SW480 (cell line): ENCODE data around the gene OGFRL1.

Experiments used
- DNase-seq: peaks from one replicate; pipeline ENCODE4 v3.0.0-alpha.2; 2016; ENCODE audit warnings: low spot score

Gene OGFRL1

DNA sequence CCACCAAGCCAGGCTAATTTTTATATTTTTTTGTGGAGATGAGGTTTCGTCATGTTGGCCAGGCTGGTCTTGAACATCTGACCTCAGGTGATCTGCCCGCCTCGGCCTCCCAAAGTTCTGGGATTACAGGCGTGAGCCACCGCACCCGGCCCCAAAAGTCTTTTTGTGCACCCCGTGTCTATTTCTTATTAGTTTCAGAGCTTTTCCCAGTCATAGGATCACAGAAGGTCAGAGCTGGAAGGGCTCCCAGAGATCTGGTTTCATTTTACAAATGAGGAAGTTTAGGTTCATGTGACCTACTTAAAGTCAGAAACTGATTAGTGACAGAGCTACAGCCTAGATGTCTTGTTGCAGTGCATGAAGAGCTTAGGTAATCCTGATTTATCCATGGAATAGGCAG is 1.6 kb upstream of the OGFRL1 start:
- no peak for DNase-seq

DNA sequence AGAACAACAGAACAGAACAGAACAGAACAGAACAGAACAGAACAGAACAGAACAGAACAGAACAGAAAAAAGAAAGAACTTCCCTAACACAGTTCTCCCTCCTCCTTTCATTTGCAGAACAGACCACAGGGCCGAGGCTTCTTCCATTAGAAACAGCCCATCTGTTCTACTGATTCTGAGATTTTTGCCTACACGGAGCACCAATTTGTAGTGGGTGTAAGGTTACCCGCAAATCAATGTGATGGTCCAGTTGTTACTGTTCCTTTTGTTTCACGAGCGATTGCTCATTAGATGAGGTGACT is 734 bp upstream of the OGFRL1 start:
- no peak for DNase-seq

GRCh38 chr6:71289039-71289801 is 609 bp downstream of the OGFRL1 start:
- DNase-seq: no peak

DNA sequence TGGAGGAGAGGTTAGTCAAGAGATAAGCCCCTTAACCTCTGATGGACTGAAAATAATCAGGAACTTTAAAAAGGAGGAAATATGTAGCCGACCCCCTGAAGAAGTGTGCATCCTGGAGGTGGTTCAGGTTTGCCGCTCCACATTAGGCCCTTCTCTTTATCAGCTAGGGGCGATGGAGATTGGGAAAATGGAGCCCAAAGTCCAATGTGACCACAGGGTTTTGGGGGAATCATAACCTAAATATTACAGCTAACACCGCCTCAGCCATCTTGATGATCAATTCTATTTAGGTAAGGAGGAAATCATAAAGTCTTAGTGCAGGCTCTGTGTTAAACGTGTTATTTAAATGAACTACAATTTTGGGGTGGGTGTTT is 1.2 kb downstream of the OGFRL1 start:
- no peak for DNase-seq

DNA sequence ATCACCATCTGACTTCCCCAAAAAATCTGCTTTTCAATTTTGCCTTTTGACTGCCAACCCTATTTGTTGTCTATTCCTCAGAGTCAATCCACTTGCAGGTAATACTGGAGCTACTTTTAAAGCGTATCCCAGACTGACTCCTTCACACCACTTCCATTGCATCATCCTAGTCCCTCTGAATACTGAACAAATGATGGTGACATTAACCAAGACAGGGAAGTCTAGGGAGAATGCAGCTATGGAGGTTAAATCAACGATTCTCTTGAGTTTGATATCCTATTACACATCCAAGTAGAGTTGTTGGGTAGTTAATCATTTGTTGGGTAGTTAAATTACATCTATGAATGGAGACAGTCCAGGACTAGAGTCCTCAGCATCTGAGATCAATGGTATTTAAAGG is 2.0 kb downstream of the OGFRL1 start:
- DNase-seq: no peak

DNA sequence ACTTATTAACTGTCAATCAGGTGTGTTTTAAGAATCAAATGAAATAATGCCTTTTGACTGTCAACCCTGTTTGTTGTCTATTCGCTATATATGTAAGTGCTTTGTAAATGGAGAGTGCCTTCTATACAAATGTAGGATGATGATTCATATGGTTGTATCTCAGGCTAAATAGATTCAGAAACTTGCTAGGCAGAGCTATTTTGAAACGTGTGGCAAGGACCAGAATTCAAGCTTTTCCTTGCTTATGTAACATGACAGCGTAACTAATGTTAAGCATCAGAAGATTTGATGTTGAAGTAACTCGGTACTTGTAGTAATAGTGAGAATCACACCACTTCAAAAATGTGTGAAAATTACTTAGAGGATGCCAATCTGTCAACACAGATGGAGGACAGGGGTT is 3.4 kb downstream of the OGFRL1 start:
- no peak for DNase-seq

DNA sequence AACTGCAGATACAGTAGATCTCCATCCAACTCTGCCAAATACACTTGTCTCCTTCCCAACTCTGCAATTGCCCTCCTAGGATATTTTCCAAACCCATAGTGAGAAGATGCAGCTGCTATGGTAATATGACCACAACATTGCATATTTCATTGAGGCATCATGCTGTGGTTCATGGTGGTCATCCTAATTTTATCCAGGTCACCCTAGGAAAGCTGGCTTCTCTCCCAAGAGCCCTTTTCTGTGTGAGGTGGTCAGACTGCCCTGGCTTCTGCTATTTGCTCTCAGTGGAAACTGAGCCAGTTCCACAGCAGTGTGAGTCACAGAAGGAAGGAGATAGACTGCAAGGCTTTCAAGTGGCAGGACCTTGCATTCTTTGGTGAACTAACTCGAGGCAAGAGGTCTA is 5.5 kb downstream of the OGFRL1 start:
- DNase-seq: no peak

- DNase-seq: no peak
Measured at GRCh38 chr6:71298459-71298858, 9.8 kb downstream of the OGFRL1 start.

DNA sequence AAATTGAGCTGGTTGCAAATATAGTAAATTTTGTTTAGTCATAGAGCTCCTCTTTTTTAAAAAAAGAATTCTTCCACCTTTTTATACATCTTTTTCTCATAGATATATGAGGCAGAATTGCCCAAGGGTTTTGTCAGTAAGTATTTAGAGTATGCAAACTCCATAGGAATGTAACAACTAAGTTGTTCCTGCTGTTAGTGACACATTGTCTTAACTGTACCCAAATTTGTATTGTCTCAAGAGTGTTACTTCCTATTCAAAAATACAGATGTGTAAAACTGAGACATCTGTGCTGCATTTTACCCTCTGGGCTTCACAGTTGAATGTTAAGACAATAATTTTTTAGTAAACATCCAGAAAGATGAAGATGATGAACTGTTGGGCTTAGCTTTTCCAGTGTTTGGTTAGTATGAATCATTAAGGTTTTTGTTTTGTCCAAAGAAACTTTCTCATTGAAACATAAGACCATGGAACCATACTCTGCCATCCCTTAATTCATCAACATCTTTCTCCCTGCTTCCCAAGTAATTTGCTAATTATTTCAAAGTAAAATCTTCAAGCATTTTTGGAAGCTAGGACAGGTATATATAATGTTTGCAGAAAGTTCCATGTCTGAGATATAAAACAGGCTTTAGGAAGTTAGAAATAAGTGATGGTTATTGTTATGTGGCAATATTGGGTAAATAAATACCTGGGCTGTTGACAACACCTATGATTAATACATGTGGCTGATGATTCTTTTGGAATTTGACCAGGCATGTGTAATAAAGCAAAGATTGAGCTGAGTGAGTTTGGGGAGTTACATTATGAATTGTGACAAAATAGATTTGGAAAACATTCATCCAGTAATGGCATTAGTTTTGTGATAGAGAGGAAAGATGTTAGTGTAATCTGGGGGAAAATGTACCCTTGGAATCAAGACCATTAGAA is 11.2 kb downstream of the OGFRL1 start:
- DNase-seq: no peak

- DNase-seq: no peak
Measured at GRCh38 chr6:71300561-71301168, 12.1 kb downstream of the OGFRL1 start.

- no peak for DNase-seq
Measured at GRCh38 chr6:71301546-71301945, 12.9 kb downstream of the OGFRL1 start.

DNA sequence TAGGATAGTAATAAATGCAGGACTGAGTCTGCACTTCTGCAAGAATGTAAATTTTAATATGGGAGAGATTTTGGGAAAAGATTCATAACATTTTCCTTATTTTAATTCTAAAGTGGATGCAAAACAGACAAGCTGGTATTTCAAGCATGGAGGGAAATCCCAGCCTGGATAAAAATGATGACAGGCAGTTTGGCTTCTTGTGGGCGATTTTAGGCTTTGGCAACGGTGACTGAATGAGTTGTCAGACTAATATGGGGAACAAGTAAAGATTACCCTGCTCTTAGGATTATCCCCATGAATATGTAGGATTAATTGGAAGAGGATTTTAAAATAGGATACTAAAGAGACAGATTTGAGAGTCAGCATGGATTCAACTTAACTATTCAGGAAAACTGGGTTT is 21.0 kb downstream of the OGFRL1 start:
- DNase-seq: no peak

DNA sequence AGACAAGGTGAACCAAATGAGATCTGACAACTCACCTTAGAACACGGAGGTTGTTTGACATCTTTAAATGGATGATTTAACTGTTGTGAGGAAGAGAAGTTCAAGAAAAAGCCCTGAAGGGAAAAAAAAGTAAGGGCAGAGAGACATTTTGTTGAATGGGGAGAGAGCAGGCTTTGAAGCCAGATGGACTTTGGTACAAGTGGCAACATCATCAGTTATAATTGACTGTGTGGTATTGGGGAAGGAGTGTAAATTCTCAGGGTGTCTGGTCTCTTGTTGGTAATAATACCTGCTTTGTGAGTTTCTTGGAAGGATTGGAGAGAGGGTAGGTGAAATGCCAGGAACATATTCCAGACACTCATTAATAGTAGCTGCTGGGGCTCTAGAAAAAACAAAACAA is 21.6 kb downstream of the OGFRL1 start:
- no peak for DNase-seq

DNA sequence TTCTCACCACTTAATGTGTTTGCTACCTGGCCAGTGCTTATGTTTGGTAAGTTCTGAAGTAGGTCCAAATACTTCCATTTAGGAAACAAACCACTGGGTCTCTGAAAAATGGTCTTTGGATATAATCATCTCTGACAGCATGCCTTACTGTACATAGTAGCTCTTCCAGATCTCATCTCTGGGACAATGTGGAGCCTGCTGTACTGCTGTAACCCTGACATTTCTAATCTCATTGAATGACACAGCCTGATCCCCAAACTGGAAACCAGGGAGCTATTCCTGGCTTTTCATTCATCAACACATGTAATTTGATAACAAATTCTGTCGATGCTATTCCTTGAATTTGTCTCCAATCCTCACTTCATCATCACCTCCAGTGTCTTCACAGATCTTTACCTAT is 23.5 kb downstream of the OGFRL1 start:
- DNase-seq: no peak

GRCh38 chr6:71317441-71317840 is 28.8 kb downstream of the OGFRL1 start:
- DNase-seq: no peak

- DNase-seq: no peak
Measured at GRCh38 chr6:71320041-71320440, 31.4 kb downstream of the OGFRL1 start.

DNA sequence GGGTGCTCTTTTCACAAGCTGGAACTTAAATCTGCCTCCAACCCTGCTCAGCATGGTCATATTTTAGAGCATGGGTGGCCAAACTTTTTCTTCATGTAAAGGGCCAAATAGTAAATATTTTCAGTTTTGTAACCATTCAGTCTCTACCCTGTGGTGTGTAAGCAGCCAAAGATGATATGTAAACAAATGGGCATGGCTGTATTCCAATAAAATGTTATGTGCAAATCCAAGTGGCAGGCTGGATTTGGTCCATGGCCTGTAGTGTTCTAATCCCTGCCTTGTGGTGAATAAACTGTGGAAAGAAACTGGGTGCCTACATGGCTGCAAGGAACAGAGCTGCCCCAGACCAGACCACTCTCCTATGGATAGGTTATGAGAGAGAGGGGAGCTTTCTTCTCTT is 32.7 kb downstream of the OGFRL1 start:
- DNase-seq: no peak

- DNase-seq: no peak
Measured at GRCh38 chr6:71324194-71324785, 35.7 kb downstream of the OGFRL1 start.

DNA sequence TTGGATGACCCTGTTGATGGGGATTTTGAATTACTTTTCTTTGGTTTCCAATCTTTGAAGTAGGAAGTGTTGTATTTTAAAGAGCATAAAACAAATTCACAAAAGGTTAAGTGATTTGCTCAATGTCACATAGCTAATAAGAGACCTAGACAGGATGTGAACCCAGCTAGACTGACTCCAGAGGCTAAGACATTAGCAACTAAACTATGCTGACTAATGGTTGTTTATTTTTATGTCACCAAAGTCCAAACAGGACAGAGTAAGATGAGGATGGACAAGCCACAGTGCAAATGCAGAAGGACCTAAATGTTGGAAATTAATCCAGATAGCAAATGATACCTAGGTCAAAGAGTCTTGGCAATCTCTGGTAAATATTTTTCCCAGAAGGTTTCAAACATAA is 38.0 kb downstream of the OGFRL1 start:
- no peak for DNase-seq

DNA sequence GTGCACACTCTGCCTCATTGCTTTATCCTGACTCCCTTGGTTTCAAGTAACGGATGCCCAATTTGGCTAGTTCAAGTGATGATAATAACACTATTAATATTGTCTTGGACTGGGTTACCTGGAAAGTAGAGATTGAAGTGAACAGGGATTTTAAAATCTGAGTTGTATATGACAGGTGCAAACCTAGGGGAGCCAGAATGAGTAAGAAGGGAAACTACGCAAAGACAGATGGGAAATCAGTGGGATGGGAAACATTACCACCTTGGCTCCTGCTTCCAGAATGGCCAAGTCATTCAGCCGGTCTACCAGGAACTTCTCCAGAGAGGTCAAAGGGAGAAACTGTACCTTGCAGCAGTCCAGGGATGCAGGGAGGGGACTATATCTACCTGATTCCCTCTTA is 41.9 kb downstream of the OGFRL1 start:
- no peak for DNase-seq

GRCh38 chr6:71332012-71332411 is 43.4 kb downstream of the OGFRL1 start:
- DNase-seq: peak; percentile 7

DNA sequence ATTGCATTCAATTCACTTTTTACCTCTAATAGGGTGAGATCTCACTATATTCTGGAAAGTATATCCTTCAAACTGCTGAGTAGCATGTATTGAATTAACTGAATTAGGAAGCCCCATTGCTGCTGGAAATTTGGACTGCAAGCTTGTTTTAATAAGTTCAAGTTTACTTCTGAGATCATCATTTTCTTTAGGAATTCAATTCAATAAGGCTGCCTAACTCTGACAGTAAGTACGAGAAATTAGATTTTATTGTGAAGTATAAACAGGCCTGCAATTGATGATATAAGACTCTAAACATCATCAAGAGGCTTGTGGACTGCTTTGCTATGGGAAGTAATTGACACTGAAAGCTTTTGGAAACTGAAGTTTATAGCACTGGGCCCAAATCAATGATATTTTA is 44.4 kb downstream of the OGFRL1 start:
- no peak for DNase-seq

GRCh38 chr6:71333697-71334096 is 45.1 kb downstream of the OGFRL1 start:
- DNase-seq: no peak
